Heart right ventricle (tissue), 16 donors: ENCODE results near the gene LAGE3. TPM values are rescaled to one million over a fixed set of nuclear protein-coding genes. Genes with fewer than 3 reads are reported as not detected.
A peak's percentile ranks its signal among the peaks of the same experiment; 100 is the strongest.

Experiments used
- ATAC-seq, 8 donors: fragments of 200-7000 bp; cut with Tn5 transposase; one replicate each; pipeline ENCODE4 v1.9.1; 2020; ENCODE audit warnings: mild to moderate bottlenecking in 8 of 8, moderate library complexity in 8 of 8, moderate number of reproducible peaks in 1 of 8
- DNase-seq, 2 donors: peaks; one replicate each; pipeline ENCODE4 v3.0.0-alpha.2; 2020
- H3K27ac ChIP-seq, 10 donors: fragments of 200-600 bp; sonication (generic) in 2 of 10; one replicate each; pipeline versions ENCODE4 v1.5.0 to v1.8.0; 2020 to 2022; ENCODE audit warnings: mild to moderate bottlenecking in 3 of 10
- H3K27me3 ChIP-seq, 7 donors: fragments of 200-600 bp; one replicate each; pipeline ENCODE4 v1.8.0; 2021 to 2022; ENCODE audit warnings: mild to moderate bottlenecking in 2 of 7
- H3K36me3 ChIP-seq, 9 donors: fragments of 200-600 bp; sonication (generic) in 1 of 9; one replicate each; pipeline versions ENCODE4 v1.5.0 to v1.8.0; 2020 to 2022; ENCODE audit warnings: mild to moderate bottlenecking in 2 of 9
- H3K4me1 ChIP-seq, 9 donors: fragments of 200-600 bp; sonication (generic) in 1 of 9; one replicate each; pipeline versions ENCODE4 v1.5.0 to v1.8.0; 2020 to 2022; ENCODE audit warnings: mild to moderate bottlenecking in 4 of 9
- H3K4me3 ChIP-seq, 10 donors: fragments of 200-600 bp; sonication (generic) in 2 of 10; one replicate each; pipeline versions ENCODE4 v1.5.0 to v1.8.0; 2020 to 2022; ENCODE audit warnings: mild to moderate bottlenecking in 7 of 10, moderate library complexity in 2 of 10
- H3K9me3 ChIP-seq, 11 donors: fragments of 200-600 bp in 10 of 11; sonication (generic) in 2 of 11; one replicate each; pipeline versions ENCODE4 v1.5.0 to v1.8.0; 2013 to 2022; ENCODE audit warnings: mild to moderate bottlenecking in 2 of 11, control low read depth in 1 of 11, moderate library complexity in 1 of 11
- CTCF ChIP-seq, 9 donors: fragments of 200-600 bp; sonication (generic) in 2 of 9; IDR thresholded peaks; one replicate each; pipeline versions ENCODE4 v1.5.0 to v1.8.0; 2021 to 2022; ENCODE audit warnings: antibody characterized with exemption in 9 of 9, mild to moderate bottlenecking in 5 of 9, moderate library complexity in 1 of 9
- WGBS, 2 donors: extraction: QIAGEN DNeasy Blood & Tissue Kit; methylation state at CpG; one replicate each; pipeline ENCODE4 v1.1.7; 2013; ENCODE audit warnings: inconsistent platforms in 1 of 2; 5-methylcytosine and 5-hydroxymethylcytosine counted together
- intact Hi-C, 10 donors: fragments of 100-400 bp; cut with DNase I; formaldehyde crosslinking; loops; one replicate each; pipeline versions ENCODE4 v1.11.1 to v1.14.2; 2022
- polyA plus RNA-seq, 2 donors: library from polyadenylated mRNA; stranded (reverse); fragments of 200-250 nt; gene quantifications; one replicate each; pipeline ENCODE4 v1.2.3, GENCODE V29; 2013
- total RNA-seq, 10 donors: library from RNA; stranded (reverse); fragmentation: NEBNext Ultra II Directional in 3 of 10; extraction: Animal tissue kit (Norgen Biotek cat#: 25700) in 3 of 10; gene quantifications; one replicate each; pipeline versions ENCODE4 v1.2.1 to v1.2.4, GENCODE V29; 2021 to 2023
- donor health status: Arrhythmogenic right ventricular cardiomyopathy.
- donor health status: ischemic (EF 13 %, LVEDD 7.1; RV severe dilation, severe dysfunction).
- donor health status: healthy with polysubstance abuse.
- donor health status: DM: no; HTN: yes; CAD: no.
- donor health status: DM: no; HTN: no; CAD: no.
- donor health status: ischemic (EF 25% LVEDD 6.9; RV normal size, moderate dysfunction).
- donor health status: ischemic (EF 25% LVEDD 5.7; RV mildly dilated, moderate dysfunction).
- donor health status: healthy.
- donor health status: DM: yes; HTN: yes; CAD: no.
- donor health status: Ischemic cardiomyopathy.
- donor health status: ischemic (EF 35%, LVEDD 5.7; RV mildly dilated, moderate dysfunction).
- donor health status: nonischemic (EF 11% LVEDD 7.7; RV severe dilation, severe dysfunction).
- donor health status: DM: yes; HTN: yes; CAD: no.
- donor health status: PGD.
- donor health status: ischemic (EF 29% LVEDD 5.4; RV normal size, mild dysfunction).
- donor health status: nonischemic (EF 23%, LVEDD 6.1; RV moderate dilation, normal function).

The LAGE3 gene
- total and polyA plus RNA-seq, 12 donors, result 7.5 to 38.2 (median 17.7) TPM

GRCh38 chrX:154515090-154515965 lies 36.2 kb upstream of the LAGE3 start:
- Histone ChIP-seq H3K9me3 (peaks cover 0 to 4% (median 0%) of the 10 kb centered on the region in 11 donors), H3K4me1 (peaks cover 0 to 27% (median 13%) of the 10 kb centered on the region in 9 donors), H3K36me3 (no peaks in the 10 kb centered on the region), H3K27ac (peak overlapping the region; percentile 84 to 99 (median 94)), H3K27me3 (peaks cover 0 to 5% (median 0%) of the 10 kb centered on the region in 7 donors), H3K4me3 (peak overlapping the region; percentile 47 to 82 (median 72))
- DNase-seq, result peak; percentile 23 to 48
- peak in 3 of 8 donors; percentile 6 to 24 (median 8) for ATAC-seq
- intact Hi-C loops, result loop anchor here in 2 of 10 donors (1.0 to 10.0 kb wide), 3 partner anchors 24 to 121 kb away; partner anchors contain the start of genes PLXNA3 (in 1 of the 2) and RPL10 (in 1 of the 2)
- WGBS, 2 donors, result 15 to 16% methylated on average over 34 of the region's 34 CpGs
- no peak for TF ChIP-seq CTCF (IDR thresholded peaks at IDR 0.05)

- ATAC-seq, result no peak
- DNase-seq, result no peak
- 92 to 100% methylated on average over 2 of the region's 2 CpGs for WGBS, 2 donors
- H3K27me3 ChIP-seq, result no peaks in the 10 kb centered on the region
- peaks cover 0 to 11% (median 0%) of the 10 kb centered on the region in 11 donors for H3K9me3 ChIP-seq
- no peak overlapping the region for H3K27ac ChIP-seq
- H3K4me1 ChIP-seq, result peaks cover 0 to 27% (median 13%) of the 10 kb centered on the region in 9 donors
- intact Hi-C loops, result loop anchor here in 1 of 10 donors (10.0 kb wide), 2 partner anchors 59 to 119 kb away; partner anchors contain the start of genes PLXNA3 and RPL10
- no peak overlapping the region for H3K4me3 ChIP-seq
- peaks cover 0 to 10% (median 0%) of the 10 kb centered on the region in 9 donors for H3K36me3 ChIP-seq
- TF ChIP-seq CTCF (IDR thresholded peaks at IDR 0.05), result no peak
Measured at GRCh38 chrX:154513716-154514115, 34.6 kb upstream of the LAGE3 start.

- no peak for ATAC-seq
- 94 to 97% methylated on average over 15 to 16 of the region's 16 CpGs for WGBS, 2 donors
- intact Hi-C loops, result loop anchor here in 1 of 10 donors (10.0 kb wide), 2 partner anchors 58 to 118 kb away; partner anchors contain the start of genes PLXNA3 and RPL10
Measured at GRCh38 chrX:154512879-154513553, 33.9 kb upstream of the LAGE3 start.

More at GRCh38 chrX:154512879-154513553, 33.9 kb upstream of the LAGE3 start:
- peaks cover 0 to 11% (median 0%) of the 10 kb centered on the region in 11 donors for H3K9me3 ChIP-seq
- no peak for TF ChIP-seq CTCF (IDR thresholded peaks at IDR 0.05)
- DNase-seq, result no peak
- no peak overlapping the region for H3K4me3 ChIP-seq
- H3K27ac ChIP-seq, result no peak overlapping the region
- H3K36me3 ChIP-seq, result peaks cover 0 to 16% (median 0%) of the 10 kb centered on the region in 9 donors
- peaks cover 0 to 27% (median 13%) of the 10 kb centered on the region in 9 donors for H3K4me1 ChIP-seq
- H3K27me3 ChIP-seq, result no peaks in the 10 kb centered on the region
